ENCODE data around the gene CAPN10.

Gene CAPN10

DNA sequence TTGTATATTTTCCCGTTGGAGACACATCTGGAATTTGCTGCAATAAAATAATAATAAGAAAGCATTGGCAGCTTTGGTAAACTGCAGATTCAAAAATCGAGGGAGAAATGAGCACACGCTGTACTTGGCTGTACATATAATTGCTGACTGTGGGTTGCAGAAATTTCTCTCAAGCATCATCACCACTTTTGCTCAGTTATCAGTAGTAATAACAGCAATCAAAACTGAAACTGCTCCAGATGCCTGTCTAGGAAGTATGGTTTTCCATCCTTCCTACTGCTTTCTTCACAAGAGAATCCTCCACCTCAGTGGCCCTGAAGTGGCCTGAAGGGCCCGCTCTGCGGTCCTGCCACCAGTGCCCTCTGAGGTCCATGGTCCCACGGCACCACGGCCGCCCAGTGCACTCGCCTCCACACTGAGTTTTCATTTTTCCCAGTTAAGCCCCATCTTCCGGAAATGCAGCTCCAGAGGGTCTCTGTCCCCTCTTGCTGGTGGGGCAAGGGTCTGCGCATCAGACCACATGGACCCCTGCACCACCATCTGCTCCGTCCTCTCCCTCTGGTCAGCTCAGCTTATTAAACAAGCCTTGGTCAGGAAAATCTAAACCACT is 22.5 kb upstream of the CAPN10 start:
- no peak for DNase-seq (ENCODE audit: low read depth)

DNA sequence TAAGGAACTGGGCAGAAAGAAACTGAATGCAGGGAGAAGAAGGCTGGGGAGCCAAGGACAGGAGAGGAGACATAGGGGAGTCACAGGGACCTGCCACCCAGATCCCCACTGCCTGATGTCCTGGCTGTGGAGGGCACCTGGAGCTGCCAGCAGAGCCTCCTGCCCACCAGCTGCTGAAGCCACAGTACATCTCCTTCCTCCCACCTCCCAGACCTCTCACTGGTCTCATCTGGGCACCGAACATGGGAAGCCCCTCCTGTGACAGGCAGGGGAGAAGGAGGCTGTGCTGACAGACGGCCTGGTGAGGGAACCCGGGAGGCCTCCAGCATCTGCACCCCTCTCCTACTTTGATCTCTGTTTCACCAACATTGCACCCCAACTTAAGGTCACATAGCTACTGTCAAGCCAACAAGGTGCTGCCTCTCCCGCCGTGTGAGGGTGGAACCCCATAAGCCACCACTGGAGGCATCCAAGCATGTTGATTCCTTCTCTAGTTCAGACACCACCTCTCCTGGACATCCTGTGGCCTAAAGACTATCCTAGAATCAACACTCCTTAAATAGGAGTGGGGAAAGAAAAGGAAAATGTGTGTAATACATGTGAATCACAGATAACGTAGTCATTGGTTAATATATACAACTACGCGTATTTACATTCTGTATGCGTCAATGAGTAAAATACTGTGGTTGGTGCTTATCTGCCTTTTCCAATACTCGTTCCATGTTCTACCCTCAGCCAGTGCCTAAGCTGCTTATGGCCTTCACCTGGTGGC is 21.8 kb upstream of the CAPN10 start:
- no peak for DNase-seq (ENCODE audit: low read depth)

DNA sequence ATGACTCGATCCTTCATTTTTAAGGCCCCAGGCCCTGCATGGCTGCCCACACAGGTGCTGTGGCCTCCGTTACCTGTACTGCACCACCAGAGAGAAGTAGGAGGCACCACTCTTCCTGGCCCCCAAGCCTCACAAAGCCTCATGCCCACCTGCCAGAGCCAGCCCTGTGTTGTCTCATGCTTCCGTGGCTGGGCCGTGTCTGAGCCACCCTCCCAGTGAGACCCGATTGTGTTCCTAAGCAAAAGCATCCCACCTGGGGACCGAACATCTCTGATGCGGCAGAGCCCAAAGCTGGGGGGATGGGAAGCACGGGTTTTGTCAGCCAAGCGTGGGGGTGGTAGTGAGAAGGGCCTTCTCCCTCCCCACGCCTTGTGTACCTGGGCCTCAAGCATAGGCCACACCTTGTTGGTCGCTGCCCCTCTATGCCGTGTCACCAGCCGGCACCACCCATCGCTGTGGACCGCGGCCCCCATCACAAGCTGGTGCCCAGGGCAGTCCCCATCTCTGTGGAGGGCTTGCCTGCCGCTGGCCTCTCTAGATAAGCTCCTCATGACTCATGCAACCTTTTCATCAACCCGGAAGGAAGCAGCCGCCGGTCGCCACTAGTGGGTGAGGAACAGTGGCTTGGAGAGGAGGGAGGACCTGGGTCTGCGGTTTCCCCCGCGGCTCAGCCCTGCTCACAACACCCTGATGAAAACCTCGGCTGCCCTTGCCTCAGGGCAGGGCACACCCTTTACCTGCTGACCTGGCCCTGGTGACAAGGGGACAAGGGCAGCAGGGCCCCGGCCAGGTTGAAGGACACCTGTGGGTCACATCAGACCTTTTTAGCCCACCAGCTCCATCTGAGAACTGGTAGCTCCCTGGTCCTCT is 21.0 kb upstream of the CAPN10 start:
- DNase-seq (ENCODE audit: low read depth) = peak; percentile 87

DNA sequence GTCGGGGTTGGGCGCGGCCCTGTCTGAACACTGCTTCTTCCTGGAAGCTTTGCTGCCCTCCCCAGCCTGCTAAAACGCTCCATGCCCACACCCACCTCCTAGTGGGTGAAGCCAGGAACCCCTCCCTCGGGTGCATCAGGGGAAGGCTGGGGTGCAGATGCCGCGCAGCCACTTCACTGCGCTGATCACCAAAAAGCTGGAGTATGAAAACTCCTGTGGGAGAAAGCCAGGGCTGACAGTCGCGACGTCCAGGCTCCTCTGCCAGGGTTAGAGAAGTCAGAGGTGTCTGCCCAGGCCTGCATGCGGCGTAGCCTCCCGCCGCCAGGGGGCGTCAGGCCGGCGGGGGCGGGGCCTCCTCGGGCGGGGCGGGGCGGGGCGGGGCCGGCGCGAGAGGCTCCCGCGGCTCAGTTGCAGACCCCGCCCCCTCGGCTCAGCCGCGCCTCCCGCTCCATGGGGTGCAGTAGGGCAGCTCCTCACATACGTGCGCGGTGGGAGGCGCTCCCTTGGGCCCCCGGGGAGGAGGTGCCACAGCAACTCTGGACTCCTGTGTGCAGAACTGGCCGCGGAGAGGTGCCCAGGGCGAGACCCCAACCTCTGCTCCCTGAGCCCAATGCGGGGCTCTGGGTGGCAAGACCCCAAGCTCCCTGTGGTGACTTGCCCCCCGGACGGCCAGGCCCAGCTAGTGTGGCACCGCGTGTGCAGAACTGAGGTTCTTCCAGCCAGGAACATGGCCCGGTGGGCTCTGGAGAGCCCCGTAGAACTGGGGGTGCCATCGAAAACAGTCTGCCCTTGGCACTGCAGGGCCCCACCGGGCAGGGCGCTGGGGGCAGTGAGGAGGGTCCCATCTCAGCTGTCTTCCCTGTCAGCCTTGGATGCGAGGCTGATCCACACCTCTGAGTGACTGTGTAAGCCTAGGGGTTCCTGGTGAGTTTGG is 20.1 kb upstream of the CAPN10 start:
- DNase-seq (ENCODE audit: low read depth) = peak; percentile 93

DNA sequence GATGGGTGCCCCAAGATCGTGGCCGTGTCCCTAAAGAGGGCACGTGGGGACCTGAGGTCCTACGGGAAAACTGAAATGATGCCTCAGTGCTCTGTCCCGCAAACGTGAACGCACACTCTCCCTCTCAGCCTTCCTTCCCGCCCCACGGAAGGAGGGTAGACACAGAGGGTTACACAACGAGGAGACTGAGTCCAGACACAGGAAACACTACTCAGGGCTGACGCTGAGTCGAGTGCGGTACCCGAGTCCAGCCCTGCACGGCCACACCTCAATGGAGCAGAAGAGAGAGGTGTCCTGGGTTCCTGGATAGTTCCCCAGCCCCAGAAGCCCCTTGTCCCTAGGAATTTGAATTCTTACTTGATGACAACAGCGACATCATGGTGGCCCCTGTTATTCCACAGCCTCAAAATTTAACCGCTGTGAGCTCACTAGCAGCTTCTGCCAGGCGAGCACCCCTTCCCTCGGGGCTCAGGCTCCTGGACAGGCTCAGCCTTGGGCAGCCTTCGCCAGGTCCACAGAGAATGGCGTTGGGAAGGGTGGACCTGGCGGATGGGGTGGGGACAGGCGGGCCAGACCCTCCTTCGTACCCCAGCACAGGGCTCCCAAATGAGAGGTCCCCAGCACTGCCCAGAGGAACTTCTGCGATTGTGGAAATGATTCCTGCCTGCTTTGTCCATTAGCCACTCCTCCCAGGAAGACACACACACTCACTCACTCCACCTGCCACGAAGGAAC is 19.2 kb upstream of the CAPN10 start:
- no peak for DNase-seq (ENCODE audit: low read depth)

DNA sequence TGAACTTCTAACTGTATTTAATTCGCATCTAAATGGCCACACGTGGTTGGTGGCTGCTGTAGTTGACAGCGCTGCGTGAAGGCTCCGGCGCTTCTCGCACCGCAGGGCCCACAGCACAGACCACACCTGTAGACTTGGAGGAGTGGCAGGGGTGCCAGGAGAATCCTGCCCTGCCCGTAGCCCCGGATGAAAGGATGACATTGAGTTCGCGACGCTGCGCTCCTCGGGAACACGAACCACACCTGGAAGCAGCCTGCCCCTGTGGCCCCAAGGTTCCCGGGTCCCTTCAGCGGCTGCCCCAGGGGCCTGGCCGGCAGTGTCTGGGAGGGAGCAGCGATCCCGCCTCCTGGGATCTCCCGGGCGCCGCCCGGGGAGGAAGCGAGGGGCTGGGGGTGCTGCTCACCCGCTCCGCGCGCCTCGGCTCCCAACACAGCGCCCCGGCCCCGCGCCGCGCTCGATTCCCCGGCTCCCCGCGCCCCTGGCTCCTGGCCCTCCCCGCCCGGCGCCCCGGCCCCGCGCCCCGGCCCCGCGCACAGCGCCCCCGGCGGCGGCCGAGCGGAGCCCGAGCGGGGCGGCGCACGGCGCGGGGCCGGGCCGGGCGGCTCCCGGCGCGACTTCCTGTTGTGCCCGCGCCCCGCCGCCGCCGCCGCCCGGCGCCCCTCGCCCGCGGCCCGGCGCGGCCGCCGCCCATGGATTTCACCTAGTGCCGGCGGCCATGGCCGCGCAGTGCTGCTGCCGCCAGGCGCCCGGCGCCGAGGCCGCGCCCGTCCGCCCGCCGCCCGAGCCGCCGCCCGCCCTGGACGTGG is 18.5 kb upstream of the CAPN10 start, which contains the start of gene RNPEPL1:
Gene RNPEPL1, plus strand, starts transcription at position 613 of the 806 bp plus-strand sequence. Its CDS starts 103 bp downstream, at position 716.
- DNase-seq (ENCODE audit: low read depth) = no peak

DNA sequence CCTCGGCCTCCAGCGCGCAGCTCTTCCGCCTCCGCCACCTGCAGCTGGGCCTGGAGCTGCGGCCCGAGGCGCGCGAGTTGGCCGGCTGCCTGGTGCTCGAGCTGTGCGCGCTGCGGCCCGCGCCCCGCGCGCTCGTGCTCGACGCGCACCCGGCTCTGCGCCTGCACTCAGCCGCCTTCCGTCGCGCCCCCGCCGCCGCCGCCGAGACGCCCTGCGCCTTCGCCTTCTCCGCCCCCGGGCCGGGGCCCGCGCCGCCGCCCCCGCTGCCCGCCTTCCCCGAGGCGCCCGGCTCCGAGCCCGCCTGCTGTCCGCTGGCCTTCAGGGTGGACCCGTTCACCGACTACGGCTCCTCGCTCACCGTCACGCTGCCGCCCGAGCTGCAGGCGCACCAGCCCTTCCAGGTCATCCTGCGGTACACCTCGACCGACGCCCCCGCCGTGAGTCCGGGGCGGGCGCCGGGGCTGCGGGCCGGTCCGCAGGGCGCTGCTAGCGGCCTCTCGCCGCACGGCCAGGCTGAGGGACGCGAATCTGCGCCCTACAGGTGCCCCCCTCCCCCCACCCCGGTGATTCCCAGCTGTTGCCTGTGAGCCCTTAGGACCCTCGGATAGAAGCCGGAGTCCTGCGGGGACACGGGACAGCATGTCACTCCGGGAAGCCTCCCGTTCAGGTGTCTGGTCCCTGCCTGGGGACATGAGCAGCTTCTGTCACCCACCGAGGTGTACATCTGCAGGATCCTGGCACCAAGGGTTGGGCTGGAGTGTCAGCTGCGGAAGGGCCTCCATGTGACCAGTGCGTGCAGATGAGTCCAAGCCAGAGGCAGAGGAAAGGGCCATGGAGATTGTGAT is 17.6 kb upstream of the CAPN10 start:
- peak; percentile 26 for DNase-seq (ENCODE audit: low read depth)

DNA sequence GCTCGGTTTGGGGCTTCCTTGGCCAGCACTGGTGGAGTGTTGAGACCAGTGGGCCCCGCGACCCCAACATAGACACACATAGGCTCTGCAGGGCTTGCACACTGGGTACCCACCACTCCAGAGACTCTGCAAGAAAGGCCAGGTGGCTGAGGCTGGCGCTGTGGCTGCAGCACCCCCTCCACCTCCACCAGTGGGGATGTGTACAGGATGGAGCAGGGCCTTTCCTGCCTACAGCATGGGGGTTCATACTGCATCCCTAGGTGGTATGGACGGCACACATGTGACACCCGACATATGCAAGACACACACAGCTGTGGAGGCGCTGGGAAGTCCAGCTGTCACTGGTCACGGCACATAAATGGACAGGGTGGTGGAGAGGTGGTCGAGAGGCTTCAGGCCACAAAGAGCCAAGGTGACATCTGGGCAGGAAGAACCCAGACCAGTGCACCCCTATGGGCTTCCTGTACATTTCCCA is 17.0 kb upstream of the CAPN10 start:
- no peak for DNase-seq (ENCODE audit: low read depth)

DNA sequence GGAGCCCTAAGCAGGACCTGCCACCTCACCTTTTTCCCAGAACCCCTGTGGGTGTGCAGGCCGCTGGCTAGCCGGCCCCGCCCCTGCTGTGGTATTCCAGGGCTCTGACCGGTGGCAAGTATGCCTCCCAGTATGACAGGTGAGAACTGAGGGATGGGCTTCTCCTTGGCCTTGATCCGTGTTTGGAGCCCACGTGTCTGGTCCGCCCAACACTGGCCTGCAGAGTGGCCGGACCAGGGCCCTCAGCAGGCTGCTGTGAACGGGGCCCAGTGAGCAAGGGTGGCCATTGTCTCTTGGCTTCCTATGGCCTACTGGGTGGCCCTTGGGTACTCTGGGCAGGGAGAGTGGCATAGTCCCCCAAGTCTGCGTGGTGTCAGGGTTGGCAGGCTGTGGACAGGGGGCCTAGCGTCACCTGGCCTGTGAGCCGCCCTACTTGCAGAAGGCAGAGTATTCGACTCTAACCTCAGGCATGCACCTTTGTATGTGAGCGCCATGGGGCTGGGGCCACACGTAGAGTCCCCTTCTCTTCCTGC is 16.5 kb upstream of the CAPN10 start:
- no peak for DNase-seq (ENCODE audit: low read depth)

DNA sequence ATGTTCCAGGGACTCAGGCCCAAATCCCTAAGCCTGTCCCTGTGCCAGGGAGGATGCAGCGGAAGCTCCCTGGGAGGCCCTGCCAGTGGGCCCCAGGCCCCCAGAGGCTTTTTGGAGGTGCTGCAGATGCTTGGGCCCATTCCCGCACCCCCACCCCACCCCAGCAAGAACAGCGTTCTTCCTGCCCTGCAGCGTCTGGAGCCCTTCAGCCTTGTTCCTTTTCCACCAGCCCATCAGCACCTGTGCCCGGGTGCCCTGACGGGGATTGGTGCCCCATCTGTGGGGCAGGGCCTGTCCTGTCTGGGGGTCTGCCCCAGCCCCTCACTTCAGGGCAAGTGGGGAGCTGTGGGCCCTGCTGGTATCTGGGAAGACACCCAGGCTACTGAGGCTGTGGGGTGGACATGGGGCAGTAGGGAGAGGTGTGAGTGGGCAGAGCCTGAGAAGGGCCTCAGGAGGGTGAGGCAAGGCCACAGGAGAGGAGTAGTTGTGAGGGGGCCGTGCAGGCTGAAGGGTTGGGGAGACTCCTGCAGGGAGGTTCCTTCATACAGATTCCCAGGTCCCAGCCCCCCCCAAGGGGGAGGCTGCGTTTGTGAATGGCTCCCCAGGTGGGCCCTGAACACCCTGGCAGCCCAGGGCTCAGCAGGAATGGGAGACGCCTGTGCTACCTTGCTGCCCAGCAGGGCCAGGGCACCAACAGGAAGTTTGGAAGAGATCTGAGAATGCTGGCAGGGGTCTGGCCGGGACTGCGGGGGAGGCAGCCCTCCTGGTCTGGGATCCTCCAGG is 15.8 kb upstream of the CAPN10 start:
- DNase-seq (ENCODE audit: low read depth) = no peak

DNA sequence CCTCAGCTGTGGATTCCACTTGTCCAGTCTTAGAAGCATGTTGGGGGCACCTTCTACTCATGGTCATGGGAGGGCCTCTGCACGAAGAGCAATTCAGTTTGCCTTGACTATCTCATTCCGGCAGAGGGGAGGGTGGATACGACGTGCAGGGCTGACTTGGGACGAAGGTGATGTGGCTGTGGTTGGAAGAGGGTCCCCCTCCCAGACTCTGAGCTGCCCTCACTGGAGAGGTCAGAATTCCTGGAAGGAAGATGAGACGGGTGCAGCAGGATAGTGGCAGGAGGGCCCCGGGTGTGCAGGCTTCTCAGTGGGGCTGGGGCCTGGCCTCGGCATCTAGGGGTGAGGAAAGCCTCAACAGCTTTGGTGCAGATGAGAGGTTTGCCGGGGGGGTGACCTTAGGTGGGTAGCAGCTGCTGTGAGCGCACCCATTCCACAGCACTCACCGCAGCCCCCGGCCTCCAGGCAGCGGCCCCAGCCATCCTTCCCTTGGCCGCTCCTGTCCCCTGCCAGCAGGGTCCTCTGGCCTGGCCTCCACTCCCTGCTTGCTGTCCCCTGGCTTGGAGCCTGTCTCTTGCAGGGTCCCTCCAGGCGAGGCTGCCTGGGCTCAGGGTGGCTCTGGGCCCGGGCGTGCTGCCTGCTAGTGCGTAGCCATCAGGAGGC is 15.1 kb upstream of the CAPN10 start:
- no peak for DNase-seq (ENCODE audit: low read depth)

DNA sequence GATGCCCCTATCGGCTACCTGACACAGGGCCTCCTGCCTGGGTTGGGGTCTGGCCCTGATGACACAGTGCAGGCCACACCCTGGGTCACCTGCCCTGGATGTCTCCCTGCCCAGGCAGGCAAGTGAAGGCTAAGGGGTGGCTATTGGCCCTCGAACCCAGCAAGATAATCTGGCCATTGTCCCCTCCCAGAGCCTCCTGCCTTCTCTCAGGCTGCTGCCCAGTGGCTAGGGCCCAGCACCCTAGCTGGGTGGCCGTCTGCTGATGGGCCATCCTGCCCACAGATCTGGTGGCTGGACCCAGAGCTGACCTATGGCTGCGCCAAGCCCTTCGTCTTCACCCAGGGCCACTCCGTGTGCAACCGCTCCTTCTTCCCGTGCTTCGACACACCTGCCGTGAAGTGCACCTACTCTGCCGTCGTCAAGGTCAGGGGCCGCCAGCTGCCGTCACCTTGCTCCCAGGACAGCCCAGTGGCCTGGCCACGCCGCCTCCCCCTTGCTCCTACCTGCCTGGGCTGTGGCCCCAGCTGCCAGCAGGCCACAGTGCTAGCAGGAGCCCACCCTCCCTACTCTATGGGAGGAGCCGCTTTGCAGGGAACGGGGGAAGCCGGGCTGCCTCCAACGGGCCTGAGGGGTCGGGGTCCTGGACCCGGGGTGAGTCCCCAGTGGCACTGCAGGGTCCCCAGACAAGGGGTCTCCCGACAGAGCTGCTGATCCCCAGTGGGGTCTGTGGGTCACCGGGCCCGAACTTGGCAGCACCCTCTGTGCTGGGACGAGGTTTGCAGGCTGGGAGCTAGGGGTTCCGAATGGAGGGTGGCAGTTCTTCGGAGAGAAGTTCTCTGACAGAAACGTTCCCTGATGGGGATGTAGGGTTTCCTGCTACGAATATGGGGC is 14.1 kb upstream of the CAPN10 start:
- no peak for DNase-seq (ENCODE audit: low read depth)

DNA sequence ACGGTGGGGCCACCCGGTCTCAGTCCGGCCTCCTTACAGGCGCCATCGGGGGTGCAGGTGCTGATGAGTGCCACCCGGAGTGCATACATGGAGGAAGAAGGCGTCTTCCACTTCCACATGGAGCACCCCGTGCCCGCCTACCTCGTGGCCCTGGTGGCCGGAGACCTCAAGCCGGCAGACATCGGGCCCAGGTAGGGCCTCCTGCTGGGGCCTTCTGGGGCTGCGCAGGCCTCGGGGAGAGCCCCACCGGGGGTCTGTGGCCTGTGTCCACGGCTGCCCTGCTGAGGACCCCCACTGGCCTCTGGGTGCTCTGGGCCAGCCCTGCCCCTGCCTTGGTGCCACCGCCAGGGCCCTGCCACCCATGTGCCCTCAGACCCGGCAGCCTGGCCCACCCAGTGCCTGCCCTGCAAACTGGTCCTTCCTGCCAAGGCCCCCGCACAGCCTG is 13.4 kb upstream of the CAPN10 start:
- no peak for DNase-seq (ENCODE audit: low read depth)

DNA sequence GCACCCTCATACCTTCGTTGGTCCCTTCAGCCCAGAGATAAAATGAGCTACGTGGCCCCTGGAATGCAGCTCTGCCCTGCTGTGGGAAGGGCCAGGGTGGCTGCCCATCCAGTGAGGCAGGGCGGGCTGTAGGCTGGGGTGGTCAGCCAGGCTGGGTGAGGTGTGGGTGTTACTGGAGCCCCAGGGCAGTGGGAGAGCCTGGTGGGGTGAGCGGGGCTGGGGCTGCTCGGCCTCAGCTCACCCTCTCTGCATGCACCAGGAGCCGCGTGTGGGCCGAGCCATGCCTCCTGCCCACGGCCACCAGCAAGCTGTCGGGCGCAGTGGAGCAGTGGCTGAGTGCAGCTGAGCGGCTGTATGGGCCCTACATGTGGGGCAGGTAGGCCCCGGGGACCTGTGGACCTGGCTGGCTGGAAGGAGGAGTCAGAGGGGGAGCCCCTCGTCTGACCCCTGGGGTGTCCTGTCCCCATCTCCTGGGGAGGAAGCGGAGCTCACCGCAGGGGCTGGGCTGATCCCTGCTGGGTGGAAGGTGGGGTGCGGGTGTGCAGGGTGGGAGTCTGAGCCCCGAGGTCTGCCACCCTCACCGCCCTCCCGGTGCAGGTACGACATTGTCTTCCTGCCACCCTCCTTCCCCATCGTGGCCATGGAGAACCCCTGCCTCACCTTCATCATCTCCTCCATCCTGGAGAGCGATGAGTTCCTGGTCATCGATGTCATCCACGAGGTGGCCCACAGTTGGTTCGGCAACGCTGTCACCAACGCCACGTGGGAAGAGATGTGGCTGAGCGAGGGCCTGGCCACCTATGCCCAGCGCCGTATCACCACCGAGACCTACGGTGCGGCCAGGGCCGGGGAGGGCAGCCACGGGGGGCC is 12.8 kb upstream of the CAPN10 start:
- DNase-seq (ENCODE audit: low read depth) = no peak

DNA sequence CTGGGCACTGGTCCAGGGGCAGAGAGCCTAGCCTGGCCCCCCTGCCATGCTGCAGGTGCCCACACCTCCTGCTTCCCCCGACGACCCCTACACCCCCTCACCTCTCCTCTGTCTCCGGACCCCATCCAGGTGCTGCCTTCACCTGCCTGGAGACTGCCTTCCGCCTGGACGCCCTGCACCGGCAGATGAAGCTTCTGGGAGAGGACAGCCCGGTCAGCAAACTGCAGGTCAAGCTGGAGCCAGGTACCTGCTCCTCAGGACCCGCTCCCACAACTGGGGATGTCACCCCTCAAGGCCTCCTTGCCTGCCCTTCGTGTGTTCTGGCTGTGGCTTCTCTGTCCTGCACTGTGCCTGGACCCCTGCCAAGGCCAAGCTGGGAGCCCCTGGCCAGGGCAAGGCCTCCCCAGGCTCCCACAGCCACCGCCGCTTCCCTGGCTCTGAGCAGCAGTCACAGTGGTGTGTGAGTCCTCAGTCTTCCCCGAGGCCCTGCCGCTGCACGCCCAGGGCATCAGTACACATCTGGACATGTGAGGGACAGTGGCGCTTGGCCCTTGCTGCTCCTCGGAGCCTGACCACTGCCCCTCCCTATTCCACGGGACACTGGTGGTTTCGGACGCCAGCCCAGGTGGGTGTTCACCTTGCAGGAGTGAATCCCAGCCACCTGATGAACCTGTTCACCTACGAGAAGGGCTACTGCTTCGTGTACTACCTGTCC is 12.0 kb upstream of the CAPN10 start:
- DNase-seq (ENCODE audit: low read depth) = no peak

Measured in stimulated activated CD8-positive, alpha-beta memory T cell treated with anti-CD3 and anti-CD28 coated beads, Interleukin-4, amount 100 ng/mL, for 24 hours (primary cell).